NCI-H1092 treated with DMSO at 0.1 percent for 48 hours (cell line): ENCODE measurements around the gene EGFR.

Experiments used
- DNase-seq: peaks from one replicate; lab custom pipeline; 2025; lab: John Stamatoyannopoulos, UW

The EGFR gene

GRCh38 chr7:55190511-55191160 lies 171.8 kb downstream of the EGFR start:
- DNase-seq, result no peak

- DNase-seq, result no peak
Observed at GRCh38 chr7:55191161-55191925, 172.5 kb downstream of the EGFR start.

GRCh38 chr7:55191926-55192692 lies 173.3 kb downstream of the EGFR start:
- DNase-seq, result no peak

- DNase-seq, result no peak
Observed at GRCh38 chr7:55192723-55193122, 173.9 kb downstream of the EGFR start.

GRCh38 chr7:55193245-55193644 lies 174.4 kb downstream of the EGFR start:
- no peak for DNase-seq

- no peak for DNase-seq
Observed at GRCh38 chr7:55194522-55194921, 175.7 kb downstream of the EGFR start.

GRCh38 chr7:55198634-55199392 lies 180.0 kb downstream of the EGFR start:
- DNase-seq, result no peak

GRCh38 chr7:55199418-55199817 lies 180.6 kb downstream of the EGFR start:
- DNase-seq, result no peak

GRCh38 chr7:55200441-55200840 lies 181.6 kb downstream of the EGFR start:
- DNase-seq, result no peak

DNA sequence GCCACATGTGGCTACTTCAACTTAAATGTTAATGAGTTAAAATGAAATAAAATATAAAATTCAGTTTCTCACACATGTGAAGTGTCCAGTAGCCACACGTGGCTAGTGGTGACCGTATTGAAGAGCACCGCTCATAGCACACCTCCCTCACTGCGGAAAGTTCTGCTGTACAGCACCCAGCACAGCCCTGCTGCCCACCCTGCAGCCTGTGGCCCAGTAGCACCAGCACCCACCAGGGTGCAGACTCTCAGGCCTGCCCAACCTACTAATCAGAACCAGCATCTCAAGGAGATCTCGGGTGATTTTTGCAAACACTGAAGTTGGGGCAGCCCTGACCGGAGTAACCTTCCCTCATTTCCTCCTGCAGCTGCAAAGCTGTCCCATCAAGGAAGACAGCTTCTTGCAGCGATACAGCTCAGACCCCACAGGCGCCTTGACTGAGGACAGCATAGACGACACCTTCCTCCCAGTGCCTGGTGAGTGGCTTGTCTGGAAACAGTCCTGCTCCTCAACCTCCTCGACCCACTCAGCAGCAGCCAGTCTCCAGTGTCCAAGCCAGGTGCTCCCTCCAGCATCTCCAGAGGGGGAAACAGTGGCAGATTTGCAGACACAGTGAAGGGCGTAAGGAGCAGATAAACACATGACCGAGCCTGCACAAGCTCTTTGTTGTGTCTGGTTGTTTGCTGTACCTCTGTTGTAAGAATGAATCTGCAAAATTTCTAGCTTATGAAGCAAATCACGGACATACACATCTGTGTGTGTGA lies 183.5 kb downstream of the EGFR start:
- DNase-seq, result no peak

- DNase-seq, result no peak
Observed at GRCh38 chr7:55203300-55203699, 184.5 kb downstream of the EGFR start.

GRCh38 chr7:55205124-55205955 lies 186.5 kb downstream of the EGFR start:
- no peak for DNase-seq

DNA sequence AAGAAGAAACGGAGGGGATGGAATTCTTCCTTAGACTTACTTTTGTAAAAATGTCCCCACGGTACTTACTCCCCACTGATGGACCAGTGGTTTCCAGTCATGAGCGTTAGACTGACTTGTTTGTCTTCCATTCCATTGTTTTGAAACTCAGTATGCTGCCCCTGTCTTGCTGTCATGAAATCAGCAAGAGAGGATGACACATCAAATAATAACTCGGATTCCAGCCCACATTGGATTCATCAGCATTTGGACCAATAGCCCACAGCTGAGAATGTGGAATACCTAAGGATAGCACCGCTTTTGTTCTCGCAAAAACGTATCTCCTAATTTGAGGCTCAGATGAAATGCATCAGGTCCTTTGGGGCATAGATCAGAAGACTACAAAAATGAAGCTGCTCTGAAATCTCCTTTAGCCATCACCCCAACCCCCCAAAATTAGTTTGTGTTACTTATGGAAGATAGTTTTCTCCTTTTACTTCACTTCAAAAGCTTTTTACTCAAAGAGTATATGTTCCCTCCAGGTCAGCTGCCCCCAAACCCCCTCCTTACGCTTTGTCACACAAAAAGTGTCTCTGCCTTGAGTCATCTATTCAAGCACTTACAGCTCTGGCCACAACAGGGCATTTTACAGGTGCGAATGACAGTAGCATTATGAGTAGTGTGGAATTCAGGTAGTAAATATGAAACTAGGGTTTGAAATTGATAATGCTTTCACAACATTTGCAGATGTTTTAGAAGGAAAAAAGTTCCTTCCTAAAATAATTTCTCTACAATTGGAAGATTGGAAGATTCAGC lies 187.6 kb downstream of the EGFR start:
- DNase-seq, result no peak

DNA sequence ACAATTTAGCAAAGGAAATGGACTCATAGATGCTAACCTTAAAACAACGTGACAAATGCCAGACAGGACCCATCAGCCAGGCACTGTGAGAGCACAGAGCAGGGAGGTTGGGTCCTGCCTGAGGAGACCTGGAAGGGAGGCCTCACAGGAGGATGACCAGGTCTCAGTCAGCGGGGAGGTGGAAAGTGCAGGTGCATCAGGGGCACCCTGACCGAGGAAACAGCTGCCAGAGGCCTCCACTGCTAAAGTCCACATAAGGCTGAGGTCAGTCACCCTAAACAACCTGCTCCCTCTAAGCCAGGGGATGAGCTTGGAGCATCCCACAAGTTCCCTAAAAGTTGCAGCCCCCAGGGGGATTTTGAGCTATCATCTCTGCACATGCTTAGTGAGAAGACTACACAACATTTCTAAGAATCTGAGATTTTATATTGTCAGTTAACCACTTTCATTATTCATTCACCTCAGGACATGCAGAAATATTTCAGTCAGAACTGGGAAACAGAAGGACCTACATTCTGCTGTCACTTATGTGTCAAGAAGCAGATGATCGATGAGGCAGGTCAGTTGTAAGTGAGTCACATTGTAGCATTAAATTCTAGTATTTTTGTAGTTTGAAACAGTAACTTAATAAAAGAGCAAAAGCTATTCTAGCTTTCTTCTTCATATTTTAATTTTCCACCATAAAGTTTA lies 188.8 kb downstream of the EGFR start:
- DNase-seq, result no peak

DNA sequence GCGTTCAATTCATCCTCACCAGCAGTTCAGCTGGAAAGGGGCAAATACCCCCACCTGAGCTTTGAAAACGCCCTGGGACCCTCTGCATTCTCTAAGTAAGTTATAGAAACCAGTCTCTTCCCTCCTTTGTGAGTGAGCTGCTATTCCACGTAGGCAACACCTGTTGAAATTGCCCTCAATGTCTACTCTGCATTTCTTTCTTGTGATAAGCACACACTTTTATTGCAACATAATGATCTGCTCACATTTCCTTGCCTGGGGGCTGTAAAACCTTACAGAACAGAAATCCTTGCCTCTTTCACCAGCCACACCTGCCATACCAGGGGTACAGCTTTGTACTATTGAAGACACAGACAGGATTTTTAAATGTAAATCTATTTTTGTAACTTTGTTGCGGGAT lies 190.5 kb downstream of the EGFR start:
- DNase-seq, result no peak

- no peak for DNase-seq
Observed at GRCh38 chr7:55210176-55210575, 191.4 kb downstream of the EGFR start.

DNA sequence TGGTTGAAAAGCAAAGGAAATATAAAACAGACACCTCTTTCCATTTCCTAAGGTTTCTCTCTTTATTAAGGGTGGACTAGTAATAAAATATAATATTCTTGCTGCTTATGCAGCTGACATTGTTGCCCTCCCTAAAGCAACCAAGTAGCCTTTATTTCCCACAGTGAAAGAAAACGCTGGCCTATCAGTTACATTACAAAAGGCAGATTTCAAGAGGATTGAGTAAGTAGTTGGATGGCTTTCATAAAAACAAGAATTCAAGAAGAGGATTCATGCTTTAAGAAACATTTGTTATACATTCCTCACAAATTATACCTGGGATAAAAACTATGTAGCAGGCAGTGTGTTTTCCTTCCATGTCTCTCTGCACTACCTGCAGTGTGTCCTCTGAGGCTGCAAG lies 191.9 kb downstream of the EGFR start:
- DNase-seq, result no peak

GRCh38 chr7:55211726-55212125 lies 192.9 kb downstream of the EGFR start:
- DNase-seq, result no peak

GRCh38 chr7:55212176-55212575 lies 193.4 kb downstream of the EGFR start:
- DNase-seq, result no peak
